Pancreas (tissue), 10 donors: ENCODE measurements around the gene KRT2. TPM values are rescaled to one million over a fixed set of nuclear protein-coding genes. Genes with fewer than 3 reads are reported as not detected.
A peak's percentile ranks its signal among the peaks of the same experiment; 100 is the strongest.

Source experiments
- ATAC-seq, 4 donors: fragments of 200-7000 bp; cut with Tn5 transposase; one replicate each; pipeline versions ENCODE4 v1.8.0 to v1.9.1; 2020; ENCODE audit warnings: mild to moderate bottlenecking in 4 of 4, moderate library complexity in 4 of 4
- DNase-seq, 6 donors: peaks; one replicate each; pipeline ENCODE4 v3.0.0-alpha.2; 2020
- FAIRE-seq: peaks from 2 replicates; lab custom pipeline; 2012; peaks lifted over from hg19 to GRCh38; lab: Jason Lieb, UNC
- H3K27ac ChIP-seq, 4 donors: fragments of 200-600 bp; sonication (generic); 1 replicate in 3 of 4; 2 replicates in 1 of 4; pipeline versions ENCODE4 v1.5.0 to v1.8.0; 2020
- H3K27me3 ChIP-seq, 4 donors: fragments of 200-600 bp; one replicate each; pipeline ENCODE4 v1.8.0; 2021
- H3K36me3 ChIP-seq, 3 donors: fragments of 200-600 bp; sonication (generic) in 1 of 3; one replicate each; pipeline versions ENCODE4 v1.5.0 to v1.8.0; 2020 to 2021
- H3K4me1 ChIP-seq, 3 donors: fragments of 200-600 bp; one replicate each; pipeline ENCODE4 v1.8.0; 2021
- H3K4me3 ChIP-seq, 4 donors: fragments of 200-600 bp; sonication (generic) in 2 of 4; one replicate each; pipeline versions ENCODE4 v1.5.0 to v1.8.0; 2020 to 2021
- H3K9me3 ChIP-seq, 4 donors: fragments of 200-600 bp; one replicate each; pipeline ENCODE4 v1.8.0; 2021
- WGBS, 2 donors: extraction: QIAGEN DNeasy Blood & Tissue Kit; methylation state at CpG; one replicate each; pipeline ENCODE4 v1.1.7; 2013; 5-methylcytosine and 5-hydroxymethylcytosine counted together
- intact Hi-C, 3 donors: fragments of 100-400 bp; cut with DNase I; formaldehyde crosslinking; loops; one replicate each; pipeline versions ENCODE4 v1.11.1 to v1.14.2; 2022
- polyA plus RNA-seq, 2 donors: library from polyadenylated mRNA; stranded (reverse); fragments of 200-250 nt; gene quantifications; one replicate each; pipeline ENCODE4 v1.2.3, GENCODE V29; 2013
- total RNA-seq, 6 donors: library from RNA; stranded (reverse); fragmentation: NEBNext Ultra II Directional in 4 of 6; extraction: Animal tissue kit (Norgen Biotek cat#: 25700) in 4 of 6; gene quantifications; one replicate each; pipeline versions ENCODE4 v1.2.1 to v1.2.4, GENCODE V29; 2021 to 2023
- TF ChIP-seq, protein P1 (sequence below), 4 donors: fragments of 200-600 bp; sonication (generic) in 3 of 4; IDR thresholded peaks; one replicate each; pipeline versions ENCODE4 v1.5.0 to v1.8.0; 2021; ENCODE audit warnings: antibody characterized with exemption in 4 of 4
- donor health status: healthy with polysubstance abuse.
- donor health status: DM: no; HTN: no; CAD: no; lungs with moderate emphysema.
- donor health status: DM: no; HTN: no; CAD: no.
- donor health status: control.
- donor health status: control.
- donor health status: Bipolar disorder and iron deficiency.
- donor health status: DM: yes; HTN: yes; CAD: no.
- donor health status: DM: no; HTN: no; CAD: no.
- donor health status: DM: no; HTN: no; CAD: no.
- donor health status: DM: yes; HTN: yes; CAD: no.

KRT2 gene
- total and polyA plus RNA-seq, 8 donors, result 0.02 TPM; not detected in 7

DNA sequence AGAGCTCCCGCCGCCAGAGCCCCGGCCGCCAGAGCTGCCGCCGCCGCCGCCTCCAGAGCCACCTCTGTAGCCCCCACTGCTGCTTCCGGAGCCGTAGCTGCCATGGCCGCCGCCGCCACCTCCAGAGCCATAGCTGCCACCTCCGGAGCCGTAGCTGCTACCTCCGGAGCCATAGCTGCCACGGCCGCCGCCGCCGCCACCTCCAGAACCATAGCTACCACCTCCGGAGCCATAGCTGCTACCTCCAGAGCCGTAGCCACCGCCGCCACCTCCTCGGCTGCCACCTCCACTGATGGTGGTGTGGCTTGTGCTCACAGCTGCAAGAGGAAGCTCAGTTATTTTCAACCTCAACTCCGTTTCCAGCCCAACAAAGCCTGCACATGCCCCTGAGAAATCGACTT is 23.3 kb upstream of the KRT2 start:
- peak in 1 of 6 donors; percentile 16 for DNase-seq
- intact Hi-C loops, result no loop called here

DNA sequence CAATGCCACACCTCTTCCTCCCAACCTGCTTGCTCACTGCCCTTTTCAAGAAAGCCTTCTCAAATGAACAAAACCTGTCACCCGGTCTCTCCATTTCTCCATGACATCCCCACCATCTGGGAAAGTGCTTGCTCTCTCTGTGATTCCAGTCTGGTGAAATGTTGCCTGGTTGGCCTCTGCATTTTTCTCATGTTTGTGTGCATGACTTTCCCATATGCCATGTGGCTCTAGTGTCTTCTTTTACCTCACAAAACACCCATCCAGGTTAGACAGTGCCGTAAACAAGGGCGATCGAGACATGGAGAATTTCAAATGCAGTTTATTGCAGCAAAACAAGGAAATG is 22.4 kb upstream of the KRT2 start:
- intact Hi-C loops, result no loop called here
- DNase-seq, result no peak
- WGBS, 2 donors, result 91 to 95% methylated on average over 4 of the region's 4 CpGs

More for the DNA sequence above, 23.3 kb upstream of the KRT2 start:
- TF ChIP-seq, protein P1, sequence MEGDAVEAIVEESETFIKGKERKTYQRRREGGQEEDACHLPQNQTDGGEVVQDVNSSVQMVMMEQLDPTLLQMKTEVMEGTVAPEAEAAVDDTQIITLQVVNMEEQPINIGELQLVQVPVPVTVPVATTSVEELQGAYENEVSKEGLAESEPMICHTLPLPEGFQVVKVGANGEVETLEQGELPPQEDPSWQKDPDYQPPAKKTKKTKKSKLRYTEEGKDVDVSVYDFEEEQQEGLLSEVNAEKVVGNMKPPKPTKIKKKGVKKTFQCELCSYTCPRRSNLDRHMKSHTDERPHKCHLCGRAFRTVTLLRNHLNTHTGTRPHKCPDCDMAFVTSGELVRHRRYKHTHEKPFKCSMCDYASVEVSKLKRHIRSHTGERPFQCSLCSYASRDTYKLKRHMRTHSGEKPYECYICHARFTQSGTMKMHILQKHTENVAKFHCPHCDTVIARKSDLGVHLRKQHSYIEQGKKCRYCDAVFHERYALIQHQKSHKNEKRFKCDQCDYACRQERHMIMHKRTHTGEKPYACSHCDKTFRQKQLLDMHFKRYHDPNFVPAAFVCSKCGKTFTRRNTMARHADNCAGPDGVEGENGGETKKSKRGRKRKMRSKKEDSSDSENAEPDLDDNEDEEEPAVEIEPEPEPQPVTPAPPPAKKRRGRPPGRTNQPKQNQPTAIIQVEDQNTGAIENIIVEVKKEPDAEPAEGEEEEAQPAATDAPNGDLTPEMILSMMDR (IDR thresholded peaks at IDR 0.05), result no peak
- ATAC-seq (no peak), FAIRE-seq (no peak)
- Histone ChIP-seq H3K4me3 (no peak overlapping the region), H3K4me1 (no peaks in the 10 kb centered on the region), H3K36me3 (no peaks in the 10 kb centered on the region), H3K9me3 (no peaks in the 10 kb centered on the region), H3K27ac (no peak overlapping the region), H3K27me3 (no peaks in the 10 kb centered on the region)
- 82 to 91% methylated on average over 28 of the region's 28 CpGs for WGBS, 2 donors

DNA sequence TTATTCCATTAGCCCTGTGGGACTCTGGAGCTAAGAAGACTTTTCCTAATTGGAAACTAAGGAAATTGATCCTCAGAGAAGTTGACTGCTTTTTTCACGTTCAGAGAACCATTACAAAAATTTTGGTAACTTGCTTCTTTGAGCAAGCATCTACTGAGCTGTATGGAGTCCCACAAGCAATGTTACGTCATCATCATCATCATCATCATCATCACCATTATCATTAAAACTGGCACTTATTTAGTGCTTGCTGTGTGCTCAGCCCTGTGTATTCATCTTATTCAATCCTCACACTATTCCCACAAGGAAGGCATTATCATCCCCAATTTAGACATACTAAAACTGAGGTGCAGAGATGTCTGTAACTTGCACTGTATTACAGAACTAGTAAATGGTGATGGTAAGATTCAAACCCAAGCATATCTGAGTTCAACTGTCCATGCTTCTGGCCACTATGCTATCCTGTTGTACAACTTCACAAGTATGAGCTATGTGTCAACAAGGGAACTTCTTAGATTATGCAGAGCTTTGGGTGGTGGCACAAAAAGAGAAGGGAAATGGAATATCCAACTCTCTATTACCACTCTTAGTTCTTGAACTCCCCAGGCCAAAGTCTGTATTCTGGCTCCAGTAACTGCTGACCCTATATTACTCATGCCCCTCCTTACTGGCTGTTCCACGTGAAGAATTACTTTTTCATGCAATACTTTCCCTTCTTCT is 21.9 kb upstream of the KRT2 start:
- no peak overlapping the region for H3K27ac ChIP-seq
- intact Hi-C loops, result no loop called here

More for the DNA sequence above, 22.4 kb upstream of the KRT2 start:
- TF ChIP-seq, protein P1 (IDR thresholded peaks at IDR 0.05), result no peak
- no peaks in the 10 kb centered on the region for H3K9me3 ChIP-seq
- H3K4me1 ChIP-seq, result no peaks in the 10 kb centered on the region
- FAIRE-seq (no peak), ATAC-seq (no peak)
- H3K36me3 ChIP-seq, result no peaks in the 10 kb centered on the region
- no peak overlapping the region for H3K27ac ChIP-seq
- no peaks in the 10 kb centered on the region for H3K27me3 ChIP-seq
- H3K4me3 ChIP-seq, result no peak overlapping the region

DNA sequence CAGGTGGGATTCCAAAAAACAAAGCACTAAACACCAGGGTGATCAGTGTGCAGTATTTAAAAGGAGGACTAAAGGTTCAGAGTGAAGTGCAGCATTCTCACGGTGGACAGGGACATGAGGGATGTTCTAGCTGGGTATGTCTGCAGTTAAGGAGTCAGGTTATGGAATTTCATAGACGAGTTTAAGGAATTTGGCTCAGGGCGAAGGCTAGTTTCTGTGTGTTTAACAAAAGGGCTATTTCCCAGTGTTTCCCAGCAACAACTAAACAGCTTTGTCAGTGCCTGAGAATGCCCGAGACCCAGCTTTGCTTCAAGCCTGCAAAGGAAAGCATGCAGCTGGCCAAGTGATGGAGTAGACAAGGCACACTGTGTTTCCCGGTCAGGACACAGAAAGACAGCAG is 21.2 kb upstream of the KRT2 start:
- TF ChIP-seq, protein P1 (IDR thresholded peaks at IDR 0.05), result no peak
- Histone ChIP-seq H3K36me3 (no peaks in the 10 kb centered on the region), H3K4me1 (no peaks in the 10 kb centered on the region), H3K27ac (no peak overlapping the region), H3K27me3 (no peaks in the 10 kb centered on the region), H3K4me3 (no peak overlapping the region), H3K9me3 (no peaks in the 10 kb centered on the region)
- DNase-seq (no peak), ATAC-seq (no peak), FAIRE-seq (no peak)
- intact Hi-C loops, result no loop called here
- WGBS, 2 donors, result 46 to 48% methylated on average over 5 of the region's 5 CpGs

More for the DNA sequence above, 21.9 kb upstream of the KRT2 start:
- Histone ChIP-seq H3K27me3 (no peaks in the 10 kb centered on the region), H3K4me1 (no peaks in the 10 kb centered on the region), H3K36me3 (no peaks in the 10 kb centered on the region), H3K9me3 (no peaks in the 10 kb centered on the region), H3K4me3 (no peak overlapping the region)
- ATAC-seq (no peak), DNase-seq (no peak), FAIRE-seq (no peak)
- 49 to 64% methylated on average over 3 of the region's 3 CpGs for WGBS, 2 donors
- TF ChIP-seq, protein P1 (IDR thresholded peaks at IDR 0.05), result no peak

DNA sequence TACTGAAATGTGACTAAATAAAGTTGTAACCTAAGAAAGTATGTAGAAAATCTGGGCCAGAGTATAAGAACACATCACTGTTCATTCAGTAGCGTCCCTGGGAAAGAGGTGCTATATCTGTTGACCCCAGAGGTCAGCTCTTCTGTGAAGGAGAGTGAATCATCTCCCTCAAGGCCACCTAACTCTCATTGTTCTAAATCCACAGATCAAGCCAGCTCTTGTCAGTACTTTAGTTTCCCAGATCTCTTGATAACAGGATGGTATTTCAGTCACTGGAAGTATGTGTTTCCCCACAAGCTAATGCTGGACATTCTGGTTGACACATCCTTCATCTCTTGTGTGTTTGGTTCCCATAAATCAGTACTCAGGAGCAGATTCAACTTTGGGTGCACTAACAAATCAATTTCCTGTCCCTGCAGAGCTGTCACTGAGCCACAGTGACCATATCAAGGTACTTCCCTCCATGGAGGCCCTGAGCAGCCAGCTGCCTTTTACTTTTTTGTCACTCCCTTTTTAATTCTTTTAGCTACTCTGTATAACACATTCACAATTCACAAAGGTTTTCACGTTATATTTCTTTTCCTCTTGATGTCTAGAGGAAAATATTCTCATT is 20.4 kb upstream of the KRT2 start:
- WGBS, 2 donors, result 51 to 52% methylated on average over 2 of the region's 2 CpGs
- no peak overlapping the region for H3K4me3 ChIP-seq
- FAIRE-seq, result no peak

More for the DNA sequence above, 20.4 kb upstream of the KRT2 start:
- no peak for DNase-seq
- no peak for ATAC-seq
- Histone ChIP-seq H3K27ac (no peak overlapping the region), H3K36me3 (no peaks in the 10 kb centered on the region), H3K9me3 (no peaks in the 10 kb centered on the region), H3K27me3 (no peaks in the 10 kb centered on the region), H3K4me1 (no peaks in the 10 kb centered on the region)
- intact Hi-C loops, result no loop called here
- TF ChIP-seq, protein P1 (IDR thresholded peaks at IDR 0.05), result no peak
